Neuronal stem cell (in vitro differentiated cells): ENCODE data around the gene DCTN5. TPM values are rescaled to one million over a fixed set of nuclear protein-coding genes. Genes with fewer than 3 reads are reported as not detected.

Experiments
- DNase-seq: peaks from one replicate; pipeline ENCODE4 v3.0.0-alpha.2; 2013; ENCODE audit warnings: low spot score
- H2AFZ ChIP-seq: one replicate; pipeline ENCODE4 v1.6.1; 2013; ENCODE audit warnings: mild to moderate bottlenecking, low read length, inconsistent platforms
- H2AK5ac ChIP-seq: 2 replicates; pipeline ENCODE4 v1.6.1; 2013; ENCODE audit warnings: low read depth, mild to moderate bottlenecking, inconsistent platforms, low read length, moderate library complexity, mixed read lengths
- H2BK120ac ChIP-seq: 2 replicates; pipeline ENCODE4 v1.6.1; 2013; ENCODE audit warnings: low read depth, mild to moderate bottlenecking, inconsistent platforms, low read length, moderate library complexity, mixed read lengths
- H2BK12ac ChIP-seq: one replicate; pipeline ENCODE4 v1.6.1; 2013; ENCODE audit warnings: low read length, inconsistent platforms
- H2BK15ac ChIP-seq: 2 replicates; pipeline ENCODE4 v1.6.1; 2013; ENCODE audit warnings: mild to moderate bottlenecking, low read length, inconsistent platforms, mixed read lengths
- H2BK5ac ChIP-seq: one replicate; pipeline ENCODE4 v1.6.1; 2013; ENCODE audit warnings: inconsistent platforms, mild to moderate bottlenecking, low read length, moderate library complexity
- H3K14ac ChIP-seq: one replicate; pipeline ENCODE4 v1.6.1; 2013; ENCODE audit warnings: low read length, inconsistent platforms
- H3K18ac ChIP-seq: 2 replicates; pipeline ENCODE4 v1.6.1; 2013; ENCODE audit warnings: low read length, inconsistent platforms
- H3K23ac ChIP-seq: 2 replicates; pipeline ENCODE4 v1.6.1; 2013; ENCODE audit warnings: low read depth, mild to moderate bottlenecking, mixed read lengths, low read length, inconsistent platforms; ENCODE audit not compliant: poor library complexity
- H3K27ac ChIP-seq: replicated peaks from 3 replicates; pipeline ENCODE4 v1.5.1; 2013; ENCODE audit warnings: low read length, inconsistent platforms
- H3K27me3 ChIP-seq, 3 experiments: 2 replicates each; pipeline ENCODE4 v1.6.1; 2013; ENCODE audit warnings: low read length in 3 of 3, mild to moderate bottlenecking in 2 of 3, inconsistent platforms in 1 of 3, low read depth in 1 of 3, mixed read lengths in 1 of 3, moderate library complexity in 1 of 3; ENCODE audit not compliant: control insufficient read depth in 3 of 3, insufficient read depth in 3 of 3
- H3K36me3 ChIP-seq, 2 donors: replicated peaks in 1 of 2; 2 replicates each; pipeline ENCODE4 v1.6.1; 2013; ENCODE audit warnings: low read length in 2 of 2; ENCODE audit not compliant: control insufficient read depth in 2 of 2, insufficient read depth in 2 of 2
- H3K4ac ChIP-seq: 2 replicates; pipeline ENCODE4 v1.6.1; 2013; ENCODE audit warnings: inconsistent platforms, mild to moderate bottlenecking, low read length, moderate library complexity
- H3K4me1 ChIP-seq, 2 donors: 1 replicate in 1 of 2; 2 replicates in 1 of 2; pipeline ENCODE4 v1.6.1; 2013; ENCODE audit warnings: low read length in 2 of 2, low read depth in 1 of 2; ENCODE audit not compliant: control insufficient read depth in 2 of 2, insufficient read depth in 1 of 2
- H3K4me2 ChIP-seq: one replicate; pipeline ENCODE4 v1.6.1; 2013; ENCODE audit warnings: mild to moderate bottlenecking, low read length, inconsistent platforms; ENCODE audit not compliant: insufficient read depth, poor library complexity, severe bottlenecking
- H3K4me3 ChIP-seq, 2 donors: 2 replicates each; pipeline ENCODE4 v1.5.1; 2013; ENCODE audit warnings: low read length in 2 of 2, mild to moderate bottlenecking in 2 of 2, inconsistent platforms in 1 of 2, moderate library complexity in 1 of 2
- H3K79me1 ChIP-seq: one replicate; pipeline ENCODE4 v1.6.1; 2013; ENCODE audit warnings: low read depth, mild to moderate bottlenecking, inconsistent platforms, low read length, moderate library complexity
- H3K9ac ChIP-seq: one replicate; pipeline ENCODE4 v1.6.1; 2013; ENCODE audit warnings: mild to moderate bottlenecking, low read depth, low read length, inconsistent platforms; ENCODE audit not compliant: poor library complexity
- H3K9me3 ChIP-seq, 2 donors: replicated peaks in 1 of 2; 2 replicates each; pipeline versions ENCODE3 to v1.6.1; 2013; ENCODE audit warnings: low read length in 2 of 2, mild to moderate bottlenecking in 2 of 2, inconsistent platforms in 1 of 2, low read depth in 1 of 2, mixed read lengths in 1 of 2, moderate library complexity in 1 of 2; ENCODE audit not compliant: control insufficient read depth in 2 of 2, insufficient read depth in 1 of 2
- H4K8ac ChIP-seq: one replicate; pipeline ENCODE4 v1.6.1; 2013; ENCODE audit warnings: low read depth, mild to moderate bottlenecking, inconsistent platforms, low read length, moderate library complexity
- H4K91ac ChIP-seq: one replicate; pipeline ENCODE4 v1.6.1; 2013; ENCODE audit warnings: low read length, low read depth, mild to moderate bottlenecking, inconsistent platforms; ENCODE audit not compliant: poor library complexity
- WGBS, 2 donors: extraction: QIAGEN DNeasy Blood & Tissue Kit; methylation state at CpG; one replicate each; pipeline ENCODE4 v1.1.7; 2013; ENCODE audit warnings: missing lambda C conversion rate in 2 of 2, mixed read lengths in 1 of 2; ENCODE audit not compliant: insufficient read length in 2 of 2, insufficient replicate concordance in 1 of 2; ENCODE audit errors: extremely low coverage in 2 of 2; 5-methylcytosine and 5-hydroxymethylcytosine counted together
- polyA plus RNA-seq, 2 experiments: library from polyadenylated mRNA; stranded (reverse); fragments of 200-250 nt; gene quantifications; one replicate each; pipeline ENCODE4 v1.2.3, GENCODE V29; 2013

DCTN5 gene
- polyA plus RNA-seq (2013, experiment 1 of 2) = 28.2 TPM
- 30.8 TPM for polyA plus RNA-seq (2013, experiment 2 of 2)

GRCh38 chr16:23640931-23641765, at the start of gene DCTN5, which contains the start of gene PALB2:
Gene DCTN5, plus strand, starts transcription at chr16:23641466. Its CDS starts 77 bp downstream, at chr16:23641543.
Gene PALB2, minus strand, starts transcription at chr16:23641310. Its CDS starts 153 bp downstream, at chr16:23641157.
- Histone ChIP-seq H2BK5ac (peak within 1 kb of the TSS; percentile 63), H3K79me1 (peaks cover 8% of the 10 kb centered on the region), H4K91ac (no peak within 1 kb of the TSS), H3K4me2 (peak within 1 kb of the TSS; percentile 83), H2BK15ac (no peak within 1 kb of the TSS), H2AFZ (peak within 1 kb of the TSS; percentile 96), H3K18ac (peak within 1 kb of the TSS; percentile 95), H3K4ac (no peak within 1 kb of the TSS), H3K23ac (peak within 1 kb of the TSS; percentile 87), H2BK120ac (peak within 1 kb of the TSS; percentile 69), H3K9ac (peak within 1 kb of the TSS; percentile 97), H2BK12ac (no peak within 1 kb of the TSS), H3K4me1 (peaks cover 7 to 9% of the 10 kb centered on the region in 2 donors), H3K9me3 (no peaks in the 10 kb centered on the region), H3K14ac (peak within 1 kb of the TSS; percentile 75), H3K36me3 (peaks cover 4 to 58% of the 10 kb centered on the region in 2 donors), H3K27ac (peak within 1 kb of the TSS; percentile 54), H3K27me3 (no peaks in the 10 kb centered on the region), H3K4me3 (peak within 1 kb of the TSS; percentile 87 to 98), H4K8ac (peak within 1 kb of the TSS; percentile 76), H2AK5ac (peak within 1 kb of the TSS; percentile 83)
- DNase-seq = peak; percentile 89
- WGBS, 2 donors = no CpG with 5 or more reads among the region's 64 CpGs

DNA sequence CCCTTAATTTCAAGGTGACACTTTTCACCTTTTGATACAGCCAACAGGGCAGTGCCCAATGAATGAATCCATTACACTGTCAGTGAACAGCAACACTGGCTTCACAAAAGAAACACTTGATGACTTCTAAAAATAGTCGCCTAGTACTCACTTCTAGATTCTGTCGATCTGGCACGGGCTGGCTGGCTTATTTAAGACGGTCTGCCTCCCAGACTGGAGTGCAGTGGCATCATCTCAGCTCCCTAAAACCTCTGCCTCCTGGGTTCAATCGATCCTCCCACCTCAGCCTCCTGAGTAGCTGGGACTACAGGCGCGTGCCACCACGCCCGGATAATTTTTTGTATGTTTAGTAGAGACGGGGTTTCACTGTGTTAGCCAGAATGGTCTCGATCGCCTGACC, 47.1 kb upstream of the DCTN5 start:
- Histone ChIP-seq H3K36me3 (peaks cover 21 to 53% of the 10 kb centered on the region in 2 donors), H3K27ac (no peak overlapping the region), H3K4me3 (no peak overlapping the region), H3K14ac (no peak overlapping the region), H3K79me1 (peaks cover 8% of the 10 kb centered on the region), H2BK120ac (no peak overlapping the region), H3K27me3 (no peaks in the 10 kb centered on the region), H2AK5ac (no peak overlapping the region), H2BK12ac (no peak overlapping the region), H2BK5ac (no peak overlapping the region), H3K4me1 (peaks cover 4 to 10% of the 10 kb centered on the region in 2 donors), H4K91ac (no peak overlapping the region), H3K9me3 (no peaks in the 10 kb centered on the region), H2AFZ (no peak overlapping the region), H3K4ac (no peak overlapping the region), H3K9ac (no peak overlapping the region), H2BK15ac (no peak overlapping the region), H4K8ac (no peak overlapping the region), H3K23ac (no peak overlapping the region), H3K18ac (no peak overlapping the region), H3K4me2 (no peak overlapping the region)
- WGBS, 2 donors = no CpG with 5 or more reads among the region's 12 CpGs
- no peak for DNase-seq

- DNase-seq = no peak
- Histone ChIP-seq H3K4me3 (peak overlapping the region; percentile 98 to 99), H2BK120ac (no peak overlapping the region), H3K4me1 (peaks cover 4 to 11% of the 10 kb centered on the region in 2 donors), H4K8ac (no peak overlapping the region), H2BK15ac (no peak overlapping the region), H3K14ac (peak overlapping the region; percentile 91), H3K79me1 (peaks cover 5% of the 10 kb centered on the region), H2BK12ac (no peak overlapping the region), H3K9me3 (no peaks in the 10 kb centered on the region), H3K4me2 (peak overlapping the region; percentile 93), H4K91ac (no peak overlapping the region), H3K27ac (no peak overlapping the region), H3K27me3 (no peaks in the 10 kb centered on the region), H2AK5ac (peak overlapping the region; percentile 98), H3K18ac (peak overlapping the region; percentile 98), H3K9ac (peak overlapping the region; percentile 91), H2BK5ac (peak overlapping the region; percentile 0), H3K23ac (peak overlapping the region; percentile 73), H3K4ac (no peak overlapping the region), H3K36me3 (peaks cover 14 to 41% of the 10 kb centered on the region in 2 donors), H2AFZ (peak overlapping the region; percentile 94)
- WGBS, 2 donors = no CpG with 5 or more reads among the region's 34 CpGs
These were observed 45.9 kb upstream of the DCTN5 start for GRCh38 chr16:23595246-23595950.
